ENCODE measurements around the gene GINS3.

- TF ChIP-seq POLR2AphosphoS5 (IDR thresholded peaks at IDR 0.05; ENCODE audit: borderline replicate concordance, low read depth, low read length) (no peak), EZH2 (IDR thresholded peaks at IDR 0.05) (no peak)
Measured at GRCh38 chr16:58417035-58417434, 24.8 kb downstream of the GINS3 start.
